ENCODE results near the gene PRKRA.
A peak's percentile ranks its signal among the peaks of the same experiment; 100 is the strongest.
"Not testable (repeated sequence)": the region's sequence is repeated elsewhere in the genome, so short reads cannot be mapped to it uniquely, and the experiment has no call there.

PRKRA gene

DNA sequence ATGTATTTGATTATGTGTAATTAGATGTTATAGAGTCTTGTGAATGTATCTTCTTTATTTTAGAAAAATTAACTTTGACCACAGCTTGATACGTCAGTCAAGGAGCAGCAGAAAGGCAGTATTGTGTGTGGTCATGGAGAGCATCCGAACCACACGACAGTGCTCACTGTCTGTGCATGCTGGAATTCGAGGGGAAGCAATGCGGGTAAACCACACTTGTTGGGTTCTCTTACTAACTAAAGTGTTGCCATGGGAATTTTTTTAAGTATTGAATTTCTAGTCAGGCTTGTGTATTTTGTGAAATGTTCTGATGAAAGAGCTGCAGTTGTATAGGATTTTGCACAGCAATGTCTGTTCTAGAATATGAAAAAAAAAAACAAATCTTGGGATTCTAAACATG lies 5.0 kb upstream of the PRKRA start:
- no peak for DNase-seq

DNA sequence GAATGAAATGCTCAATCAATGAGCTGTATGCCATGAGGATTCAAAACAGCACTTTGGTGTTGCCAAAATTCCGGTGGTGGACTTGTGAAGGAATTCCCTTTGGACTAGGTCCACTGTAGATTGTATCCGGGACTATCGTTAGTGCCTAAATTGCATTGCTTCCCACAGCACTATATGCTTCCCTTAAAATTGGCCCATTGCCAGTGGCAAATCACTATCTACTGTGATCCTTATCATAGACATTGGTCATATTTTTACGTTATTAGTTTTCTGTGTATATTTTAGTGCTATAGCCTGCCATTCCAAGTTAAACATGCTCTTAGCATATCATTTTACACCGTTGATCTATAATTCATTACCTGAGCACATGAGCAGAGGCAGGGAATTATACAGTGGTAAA lies 1.9 kb upstream of the PRKRA start:
- no peak for DNase-seq

GRCh38 chr2:178452334-178452733 lies 1.4 kb upstream of the PRKRA start:
- no peak for DNase-seq

DNA sequence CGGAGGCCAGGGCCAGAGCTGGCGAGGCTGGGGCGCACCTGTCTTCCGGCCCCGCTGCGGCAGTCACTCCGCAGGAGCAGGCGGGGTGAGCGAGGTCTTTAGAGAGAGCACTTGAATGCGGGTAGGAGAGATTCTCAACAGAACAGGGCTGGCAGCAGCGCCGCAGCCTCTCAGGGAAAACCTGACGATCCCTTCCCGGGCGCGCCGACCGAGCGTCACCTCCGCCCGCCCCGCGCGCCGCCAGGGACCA lies 526 bp downstream of the PRKRA start:
- no peak for DNase-seq

DNA sequence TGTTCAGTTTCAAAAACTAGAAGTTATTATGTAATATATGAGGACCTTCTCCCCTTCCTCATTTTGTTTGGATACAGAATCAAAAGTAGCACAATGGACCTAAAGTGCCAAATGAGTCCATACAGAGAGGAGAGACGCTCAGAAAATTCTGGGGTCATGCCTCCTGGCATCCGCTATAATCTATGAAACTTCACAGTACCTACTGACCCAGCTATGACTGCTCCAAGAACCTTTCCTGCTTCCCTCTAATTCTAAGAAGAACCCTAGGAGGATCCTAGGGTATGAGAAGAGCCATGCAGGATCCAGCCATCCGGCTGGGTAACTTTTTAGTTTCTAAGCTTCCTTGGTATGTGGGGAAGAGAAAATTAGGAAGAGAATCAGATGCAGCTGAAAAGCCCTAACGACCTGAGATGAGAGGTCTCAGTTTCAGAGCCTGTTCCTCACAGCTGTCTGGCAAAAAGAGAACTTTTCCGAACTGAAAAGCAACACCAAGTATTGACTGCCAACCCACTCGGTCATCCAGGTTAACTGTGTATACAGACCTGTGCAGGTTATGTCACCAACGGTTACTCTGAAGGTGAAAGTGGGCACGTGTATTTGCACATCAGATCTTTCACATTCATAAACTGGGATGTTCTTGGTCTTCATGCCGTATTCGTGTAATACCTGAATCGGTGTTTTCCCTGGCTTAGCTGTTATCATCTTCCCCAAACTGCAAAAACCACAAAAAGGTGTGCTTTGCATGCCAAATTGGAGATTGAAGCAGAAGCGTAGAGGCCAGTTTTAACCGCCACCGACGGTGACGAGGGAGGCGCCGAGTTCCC lies 1.1 kb downstream of the PRKRA start:
- peak in 1 of 2 donors; percentile 20 for DNase-seq

- DNase-seq: no peak
These were observed 1.9 kb downstream of the PRKRA start for GRCh38 chr2:178448968-178449661.

DNA sequence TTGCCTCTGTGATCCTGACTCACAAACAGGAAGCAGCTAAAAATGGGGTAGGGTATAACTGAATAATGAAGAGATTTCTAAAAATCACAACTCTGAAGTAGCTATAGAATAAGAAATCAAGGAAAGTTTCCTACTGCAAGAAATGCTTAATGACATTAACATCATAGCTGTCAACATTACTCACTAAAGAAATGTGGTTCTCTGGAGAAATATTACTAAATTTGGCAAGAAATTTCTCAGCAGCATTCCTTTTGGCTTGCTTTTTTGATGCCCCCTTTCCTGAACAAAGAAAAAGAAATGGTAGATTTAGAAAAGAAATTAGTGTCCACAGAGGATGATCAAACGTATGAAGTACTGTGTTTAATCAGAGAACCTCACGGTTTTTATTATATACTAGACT lies 9.5 kb downstream of the PRKRA start:
- no peak for DNase-seq

DNA sequence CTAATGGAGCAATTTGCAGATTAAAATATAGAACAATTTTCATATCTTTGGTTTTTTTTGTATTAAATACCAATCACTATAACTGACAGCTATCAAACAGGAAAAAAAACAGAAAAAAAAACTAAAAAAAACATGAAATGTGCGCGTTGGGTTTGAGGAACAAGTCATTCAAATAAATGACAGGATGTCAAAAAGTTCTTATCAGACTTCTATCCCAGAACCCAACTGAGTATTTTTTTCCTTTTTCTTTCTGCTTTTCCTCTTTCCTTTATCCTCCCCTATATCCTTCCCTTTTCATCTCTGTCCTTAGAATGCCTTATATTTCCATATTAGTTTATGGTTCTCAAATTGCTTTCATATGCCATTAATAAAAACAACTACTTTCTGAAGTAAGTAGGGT lies 14.3 kb downstream of the PRKRA start:
- no peak for DNase-seq

DNA sequence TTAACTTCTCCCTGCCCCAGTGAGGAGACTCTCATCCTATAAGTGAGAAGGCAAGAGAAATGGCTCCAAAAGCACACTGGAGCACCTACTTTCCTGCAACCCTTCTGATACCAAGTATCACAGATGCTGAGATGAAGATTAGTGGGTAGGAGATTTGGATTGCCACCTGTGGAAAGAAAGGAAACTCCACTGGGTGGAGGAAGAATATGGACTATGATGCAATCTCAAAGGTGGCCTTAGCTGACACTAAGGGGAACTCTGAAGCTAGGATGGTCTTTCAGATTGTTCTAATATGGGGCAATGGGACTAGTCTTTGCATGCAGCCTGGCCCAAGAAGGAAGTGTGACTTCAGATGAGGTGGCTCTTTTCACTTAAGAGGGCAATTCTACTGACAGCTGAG lies 21.6 kb downstream of the PRKRA start:
- DNase-seq: no peak

GRCh38 chr2:178428396-178428806 lies 22.6 kb downstream of the PRKRA start:
- no peak for DNase-seq

DNA sequence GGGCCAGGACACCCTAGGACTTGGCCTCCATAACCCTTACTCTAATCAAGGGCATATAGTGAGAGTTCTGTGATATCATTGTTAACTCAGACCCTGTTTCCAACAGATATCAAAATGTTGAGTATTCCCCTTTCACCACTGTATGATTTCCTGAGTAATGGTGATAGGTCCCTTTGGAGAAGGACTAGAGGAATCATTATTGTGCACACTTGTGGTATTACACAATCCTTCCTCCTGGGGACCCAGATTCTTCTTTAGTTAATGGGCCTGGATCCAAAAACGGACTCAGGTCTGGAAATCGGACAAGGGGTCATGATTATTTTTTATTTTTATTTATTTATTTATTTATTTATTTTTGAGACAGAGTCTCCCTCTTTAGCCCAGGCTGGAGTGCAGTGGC lies 23.5 kb downstream of the PRKRA start:
- no peak for DNase-seq

- no peak for DNase-seq
These were observed 24.6 kb downstream of the PRKRA start for GRCh38 chr2:178426388-178426787.

- no peak for DNase-seq
These were observed 25.6 kb downstream of the PRKRA start for GRCh38 chr2:178425255-178425827.

DNA sequence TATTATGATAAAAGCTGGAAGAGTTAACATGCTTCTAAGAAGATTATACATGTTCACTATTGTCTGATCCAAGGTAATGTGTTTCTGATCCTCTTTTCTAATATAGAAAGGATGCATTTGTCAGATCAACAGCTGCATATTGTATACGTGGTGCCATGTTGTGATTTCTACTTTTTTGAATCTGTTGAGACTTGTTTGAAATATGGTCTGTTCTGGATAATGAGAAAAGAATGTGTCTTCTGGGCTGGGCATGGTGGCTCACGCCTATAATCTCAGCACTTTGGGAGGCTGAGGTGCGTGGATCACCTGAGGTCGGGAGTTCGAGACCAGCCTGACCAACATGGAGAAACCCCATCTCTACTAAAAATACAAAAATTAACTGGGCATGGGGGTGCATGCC lies 27.2 kb downstream of the PRKRA start:
- not testable (repeated sequence) for DNase-seq

DNA sequence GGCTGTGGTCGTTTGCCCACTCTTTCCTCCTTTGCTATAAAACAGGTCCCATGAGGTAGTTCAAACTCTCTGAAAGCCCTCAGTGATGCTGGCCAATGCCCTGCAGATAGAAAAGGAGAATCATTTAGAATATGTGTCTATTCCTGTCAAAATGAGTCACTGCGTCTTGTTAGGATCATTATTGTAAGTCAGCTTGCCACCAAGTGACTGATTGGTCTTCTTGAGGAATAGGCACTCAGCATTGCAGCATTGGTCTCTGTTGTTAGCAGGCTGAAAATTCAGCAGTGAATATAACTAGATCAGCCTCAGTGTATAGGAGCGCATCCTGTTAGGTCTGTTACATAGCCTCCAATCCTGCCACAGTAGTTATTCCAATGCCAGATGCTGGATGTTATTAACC lies 28.9 kb downstream of the PRKRA start:
- DNase-seq: no peak

GRCh38 chr2:178420463-178420999 lies 30.4 kb downstream of the PRKRA start:
- peak; percentile 3 to 4 for DNase-seq

- peak in 1 of 2 donors; percentile 6 for DNase-seq
These were observed 31.9 kb downstream of the PRKRA start for GRCh38 chr2:178419123-178419522.

GRCh38 chr2:178418426-178418825 lies 32.5 kb downstream of the PRKRA start:
- no peak for DNase-seq

GRCh38 chr2:178417916-178418315 lies 33.1 kb downstream of the PRKRA start:
- DNase-seq: no peak

- no peak for DNase-seq
These were observed 35.0 kb downstream of the PRKRA start for GRCh38 chr2:178415979-178416378.

GRCh38 chr2:178414266-178415247 lies 36.4 kb downstream of the PRKRA start:
- peak; percentile 90 to 96 for DNase-seq

GRCh38 chr2:178413472-178414265 lies 37.3 kb downstream of the PRKRA start:
- peak; percentile 65 to 77 for DNase-seq

Measured in inflammatory macrophage treated with lipopolysaccharide for 1 hour (primary cell).